Ascending aorta (tissue), 2 donors: ENCODE results near the gene NRIP1. TPM values are rescaled to one million over a fixed set of nuclear protein-coding genes. Genes with fewer than 3 reads are reported as not detected.

Source experiments
- DNase-seq, 2 donors: peaks; one replicate each; pipeline ENCODE4 v3.0.0-alpha.2; 2019; ENCODE audit warnings: low spot score in 2 of 2
- H3K27ac ChIP-seq, 2 donors: fragments of 200-600 bp; sonication (generic); one replicate each; pipeline ENCODE4 v1.5.1; 2016 to 2017; ENCODE audit warnings: mild to moderate bottlenecking in 1 of 2
- H3K27me3 ChIP-seq: fragments of 200-600 bp; sonication (generic); one replicate; pipeline ENCODE4 v1.5.1; 2017
- H3K36me3 ChIP-seq, 2 donors: fragments of 200-600 bp; sonication (generic); one replicate each; pipeline ENCODE4 v1.5.1; 2016
- H3K4me1 ChIP-seq, 2 donors: fragments of 200-600 bp; sonication (generic); one replicate each; pipeline ENCODE4 v1.5.1; 2016 to 2017; ENCODE audit warnings: mild to moderate bottlenecking in 1 of 2
- H3K4me3 ChIP-seq, 2 donors: fragments of 200-600 bp; sonication (generic); one replicate each; pipeline ENCODE4 v1.5.1; 2016 to 2017; ENCODE audit warnings: mild to moderate bottlenecking in 1 of 2
- H3K9me3 ChIP-seq, 2 donors: fragments of 200-600 bp; sonication (generic); one replicate each; pipeline ENCODE4 v1.5.1; 2016
- CTCF ChIP-seq, 3 experiments: fragments of 200-600 bp in 2 of 3; fragments of 450-650 bp in 1 of 3; sonication (generic) in 2 of 3; IDR thresholded peaks; one replicate each; pipeline ENCODE4 v1.5.1; 2016 to 2019; ENCODE audit warnings: antibody characterized with exemption in 3 of 3, mild to moderate bottlenecking in 1 of 3, moderate library complexity in 1 of 3
- intact Hi-C: fragments of 100-400 bp; cut with DNase I; formaldehyde crosslinking; loops from one replicate; pipeline ENCODE4 v1.15.1; 2023
- total RNA-seq: library from RNA; depleted of rRNA; stranded (reverse); fragments of >200 nt; gene quantifications from one replicate; pipeline ENCODE4 v1.1.0, GENCODE V29; 2016

The NRIP1 gene
- total RNA-seq, 1 donor from 2014 or later, result 4.8 TPM

- Histone ChIP-seq H3K4me3 (no peak overlapping the region), H3K4me1 (no peaks in the 10 kb centered on the region), H3K9me3 (no peaks in the 10 kb centered on the region), H3K27ac (no peak overlapping the region), H3K36me3 (no peaks in the 10 kb centered on the region), H3K27me3 (no peaks in the 10 kb centered on the region)
- intact Hi-C loops, result no loop called here
- DNase-seq, result no peak
- no peak for TF ChIP-seq CTCF (IDR thresholded peaks at IDR 0.05)
Measured at GRCh38 chr21:14959343-14959742, 105.5 kb downstream of the NRIP1 start.

GRCh38 chr21:14957836-14958235, 107.0 kb downstream of the NRIP1 start:
- no peaks in the 10 kb centered on the region for H3K36me3 ChIP-seq
- DNase-seq, result no peak
- intact Hi-C loops, result no loop called here
- no peak overlapping the region for H3K27ac ChIP-seq
- no peak overlapping the region for H3K4me3 ChIP-seq
- H3K9me3 ChIP-seq, result no peaks in the 10 kb centered on the region
- no peaks in the 10 kb centered on the region for H3K4me1 ChIP-seq
- TF ChIP-seq CTCF (IDR thresholded peaks at IDR 0.05), result no peak
- no peaks in the 10 kb centered on the region for H3K27me3 ChIP-seq

- no peak for DNase-seq
- no peak overlapping the region for H3K27ac ChIP-seq
- intact Hi-C loops, result no loop called here
- H3K36me3 ChIP-seq, result no peaks in the 10 kb centered on the region
- H3K4me1 ChIP-seq, result no peaks in the 10 kb centered on the region
- H3K9me3 ChIP-seq, result no peaks in the 10 kb centered on the region
- no peak overlapping the region for H3K4me3 ChIP-seq
- TF ChIP-seq CTCF (IDR thresholded peaks at IDR 0.05), result no peak
- no peaks in the 10 kb centered on the region for H3K27me3 ChIP-seq
Measured at GRCh38 chr21:14956807-14957206, 108.0 kb downstream of the NRIP1 start.

GRCh38 chr21:14955936-14956520, 108.8 kb downstream of the NRIP1 start:
- TF ChIP-seq CTCF (IDR thresholded peaks at IDR 0.05), result no peak
- no peak overlapping the region for H3K27ac ChIP-seq
- no peak for DNase-seq
- no peaks in the 10 kb centered on the region for H3K27me3 ChIP-seq
- H3K4me3 ChIP-seq, result no peak overlapping the region
- no peaks in the 10 kb centered on the region for H3K9me3 ChIP-seq
- intact Hi-C loops, result no loop called here
- no peaks in the 10 kb centered on the region for H3K36me3 ChIP-seq
- H3K4me1 ChIP-seq, result no peaks in the 10 kb centered on the region

- Histone ChIP-seq H3K27me3 (no peaks in the 10 kb centered on the region), H3K4me1 (no peaks in the 10 kb centered on the region), H3K27ac (no peak overlapping the region), H3K4me3 (no peak overlapping the region), H3K36me3 (no peaks in the 10 kb centered on the region), H3K9me3 (no peaks in the 10 kb centered on the region)
- no peak for TF ChIP-seq CTCF (IDR thresholded peaks at IDR 0.05)
- no peak for DNase-seq
- intact Hi-C loops, result no loop called here
Measured at GRCh38 chr21:14952916-14953315, 111.9 kb downstream of the NRIP1 start.

- intact Hi-C loops, result no loop called here
- TF ChIP-seq CTCF (IDR thresholded peaks at IDR 0.05), result no peak
- Histone ChIP-seq H3K9me3 (no peaks in the 10 kb centered on the region), H3K4me1 (no peaks in the 10 kb centered on the region), H3K27ac (no peak overlapping the region), H3K36me3 (no peaks in the 10 kb centered on the region), H3K27me3 (no peaks in the 10 kb centered on the region), H3K4me3 (no peak overlapping the region)
- no peak for DNase-seq
Measured at GRCh38 chr21:14949603-14950002, 115.2 kb downstream of the NRIP1 start.
